NCI-H146 (cell line): ENCODE measurements around the gene COG7.
A peak's percentile ranks its signal among the peaks of the same experiment; 100 is the strongest.
"Not testable (repeated sequence)": the region's sequence is repeated elsewhere in the genome, so short reads cannot be mapped to it uniquely, and the experiment has no call there.

Experiments
- DNase-seq: peaks from one replicate; lab custom pipeline; 2025; lab: John Stamatoyannopoulos, UW

COG7 gene

DNA sequence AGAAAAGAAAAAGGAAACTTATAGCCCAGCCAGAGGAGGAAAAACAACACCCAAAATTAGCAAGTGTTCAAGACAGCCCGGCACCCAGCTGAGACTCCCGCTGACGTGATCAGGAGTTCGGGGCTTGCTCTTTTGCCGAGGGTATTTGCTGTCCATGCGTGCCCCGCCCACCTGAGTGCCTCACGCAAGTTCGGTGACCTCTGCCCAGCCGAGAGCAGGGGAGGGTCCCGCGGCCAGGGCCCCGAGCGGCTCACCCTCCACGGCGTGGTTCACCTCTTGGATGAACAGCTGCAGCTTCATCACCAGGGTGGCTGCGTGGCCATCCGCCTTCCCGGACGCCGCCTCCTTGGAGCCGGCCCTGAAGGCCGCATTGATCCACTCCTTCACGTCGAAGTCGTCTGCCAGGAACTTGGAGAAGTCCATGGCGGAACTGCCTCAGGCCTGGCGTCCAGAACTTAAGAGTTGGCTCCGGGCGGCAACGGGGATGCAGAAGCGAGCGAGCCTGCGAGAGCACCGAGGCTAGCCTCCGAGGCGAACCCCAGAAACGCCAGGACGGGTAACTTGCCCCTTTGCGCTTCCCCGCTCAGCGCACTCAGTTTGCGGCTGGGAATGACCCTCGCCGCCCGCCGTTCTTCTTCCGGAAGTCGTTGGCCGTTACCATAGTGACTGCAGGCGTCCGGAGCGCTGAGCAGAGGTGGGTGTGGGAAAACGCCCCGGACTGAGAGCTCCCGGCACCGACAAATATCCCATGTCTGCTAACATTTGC is at the start of gene COG7:
TSS of gene COG7 (minus strand) at position 618 of the 766 bp plus-strand sequence. CDS start at position 423, 195 bp downstream.
- peak; percentile 80 for DNase-seq

DNA sequence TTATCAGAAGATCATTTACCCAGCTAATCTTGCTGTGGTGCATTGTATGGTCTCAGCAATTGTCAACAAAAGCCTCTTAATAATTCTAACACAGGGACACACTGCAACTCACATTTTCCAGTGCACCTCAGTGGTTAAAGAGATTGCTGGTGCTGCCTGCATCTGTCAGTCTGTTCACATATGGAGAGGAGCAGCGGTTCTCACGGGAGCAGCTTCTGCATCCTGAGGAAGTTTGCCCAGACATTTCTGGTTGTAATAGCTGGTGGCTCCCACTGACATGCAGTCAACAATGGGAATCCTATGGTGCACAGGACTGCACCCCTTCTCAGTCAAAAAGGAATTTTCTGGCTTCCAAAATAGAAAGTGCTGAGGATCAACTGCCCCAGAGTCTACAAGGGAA is 49.5 kb upstream of the COG7 start:
- DNase-seq = no peak

DNA sequence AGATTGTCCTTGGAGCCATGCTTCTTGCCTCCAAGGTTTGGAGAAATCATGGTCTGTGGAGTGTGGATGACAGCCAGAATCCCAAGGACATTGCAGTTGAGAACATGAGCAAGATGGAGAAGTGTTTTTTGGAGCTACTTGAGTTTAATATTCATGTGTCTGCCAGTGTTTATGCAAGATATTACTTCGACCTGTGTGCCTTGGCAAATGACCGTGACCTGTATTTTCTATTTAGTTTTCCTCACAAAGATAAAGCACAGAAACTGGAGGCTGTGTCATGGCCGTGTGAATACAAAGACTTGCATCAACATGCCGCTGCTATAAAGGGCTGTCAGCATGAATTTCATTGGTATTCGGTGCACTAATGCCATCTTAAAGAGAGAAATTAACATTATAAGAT is 48.3 kb upstream of the COG7 start:
- DNase-seq = no peak

DNA sequence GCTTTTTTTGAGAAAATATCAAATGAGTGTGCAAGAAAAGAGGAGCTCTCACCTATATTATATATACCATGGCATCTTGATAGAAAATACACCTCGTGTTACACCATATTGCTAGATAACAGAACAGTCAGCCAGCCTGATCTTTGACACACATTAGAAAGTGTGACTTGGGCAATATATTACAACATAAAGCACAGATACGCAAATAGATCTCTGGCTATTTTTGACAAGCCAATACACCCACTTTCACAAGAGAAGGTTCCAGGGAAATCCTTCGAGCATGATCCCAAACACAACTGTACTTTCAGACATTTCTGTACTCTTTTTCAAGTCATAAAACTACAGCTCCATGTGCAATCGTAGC is 47.9 kb upstream of the COG7 start:
- DNase-seq = no peak

DNA sequence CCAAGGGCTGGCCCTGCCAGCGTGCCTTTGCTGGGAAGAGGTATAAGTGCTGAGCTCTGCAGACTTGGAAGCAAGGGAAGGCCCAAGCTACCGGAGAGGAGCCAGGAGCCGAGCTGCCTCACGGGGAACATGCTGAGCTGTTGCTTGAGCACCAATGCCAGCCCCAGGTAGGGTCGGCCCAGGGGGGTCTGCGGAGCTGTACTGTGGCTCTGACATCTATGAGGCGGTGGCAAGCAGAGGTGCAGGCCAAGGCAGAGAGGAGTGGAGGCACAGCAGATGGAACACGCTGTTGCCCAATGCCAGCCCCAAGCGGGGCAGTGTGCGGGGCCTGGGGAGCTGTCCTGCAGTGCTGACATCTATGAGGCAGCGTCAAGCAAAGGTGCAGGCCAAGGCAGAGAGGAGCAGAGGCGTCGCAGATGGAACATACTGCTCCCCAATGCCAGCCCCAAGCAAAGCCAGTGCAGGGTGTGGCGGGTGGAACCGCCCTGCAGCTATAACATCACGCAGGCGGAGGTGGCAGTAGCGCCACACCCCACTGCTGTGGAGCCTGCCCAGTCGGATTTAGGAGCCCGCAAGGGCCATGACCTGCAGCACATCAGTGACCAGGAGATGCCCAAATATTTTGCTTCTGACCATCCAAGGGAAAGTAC is 47.3 kb upstream of the COG7 start:
- no peak for DNase-seq

DNA sequence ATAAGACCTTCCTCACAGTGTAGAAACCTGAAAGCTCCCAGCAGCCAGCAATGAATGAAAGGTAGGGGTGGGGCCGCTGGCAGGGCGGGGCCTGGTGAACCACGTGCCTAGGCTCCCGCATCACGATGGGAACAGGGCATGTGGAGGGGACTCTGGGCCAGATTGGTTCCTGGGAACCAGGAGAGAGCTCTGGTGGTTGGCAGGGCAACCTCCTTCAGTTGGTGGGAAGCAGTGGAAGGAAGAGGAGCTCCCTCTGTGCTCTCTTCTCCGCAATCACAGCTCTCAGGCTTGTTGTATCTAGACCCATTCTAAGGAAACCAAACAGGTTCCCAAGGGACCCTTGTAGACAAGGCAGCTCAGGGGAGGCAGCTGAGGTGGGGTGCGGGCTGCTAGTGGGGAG is 46.8 kb upstream of the COG7 start:
- DNase-seq = no peak

DNA sequence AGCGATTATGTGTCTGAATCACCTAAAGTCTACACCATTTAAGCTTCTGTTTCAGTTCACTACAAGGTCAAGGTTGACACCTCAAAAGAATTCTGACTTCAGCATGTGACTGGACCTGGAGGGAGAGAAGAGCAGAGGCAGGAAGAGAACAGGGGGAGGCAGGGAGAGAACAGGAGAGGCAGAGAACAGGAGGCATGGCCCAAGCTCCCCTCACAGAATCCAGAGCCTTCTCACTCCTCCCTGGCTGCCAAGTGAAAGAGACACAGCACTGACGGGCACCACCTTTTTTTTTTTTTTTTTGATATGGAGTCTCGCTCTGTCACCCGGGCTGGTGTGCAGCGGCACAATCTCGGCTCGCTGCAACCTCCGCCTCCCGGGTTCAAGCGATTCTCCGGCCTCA is 45.9 kb upstream of the COG7 start:
- DNase-seq = no peak

DNA sequence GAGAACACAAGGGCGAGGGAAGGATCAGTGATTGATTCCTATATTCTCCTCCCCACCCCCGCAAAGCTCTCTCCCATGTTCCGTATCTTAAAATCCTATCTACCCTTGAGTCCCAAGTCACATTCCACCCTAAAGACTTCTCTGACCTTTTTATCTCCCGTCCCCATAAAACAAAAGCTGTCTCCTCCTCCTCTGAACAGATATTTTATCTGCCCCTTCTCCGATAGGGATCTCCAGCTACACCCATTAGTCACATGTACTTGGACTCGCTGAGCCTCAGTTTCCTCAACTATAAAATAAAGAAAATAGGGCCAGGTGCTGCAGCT is 44.5 kb upstream of the COG7 start:
- no peak for DNase-seq

DNA sequence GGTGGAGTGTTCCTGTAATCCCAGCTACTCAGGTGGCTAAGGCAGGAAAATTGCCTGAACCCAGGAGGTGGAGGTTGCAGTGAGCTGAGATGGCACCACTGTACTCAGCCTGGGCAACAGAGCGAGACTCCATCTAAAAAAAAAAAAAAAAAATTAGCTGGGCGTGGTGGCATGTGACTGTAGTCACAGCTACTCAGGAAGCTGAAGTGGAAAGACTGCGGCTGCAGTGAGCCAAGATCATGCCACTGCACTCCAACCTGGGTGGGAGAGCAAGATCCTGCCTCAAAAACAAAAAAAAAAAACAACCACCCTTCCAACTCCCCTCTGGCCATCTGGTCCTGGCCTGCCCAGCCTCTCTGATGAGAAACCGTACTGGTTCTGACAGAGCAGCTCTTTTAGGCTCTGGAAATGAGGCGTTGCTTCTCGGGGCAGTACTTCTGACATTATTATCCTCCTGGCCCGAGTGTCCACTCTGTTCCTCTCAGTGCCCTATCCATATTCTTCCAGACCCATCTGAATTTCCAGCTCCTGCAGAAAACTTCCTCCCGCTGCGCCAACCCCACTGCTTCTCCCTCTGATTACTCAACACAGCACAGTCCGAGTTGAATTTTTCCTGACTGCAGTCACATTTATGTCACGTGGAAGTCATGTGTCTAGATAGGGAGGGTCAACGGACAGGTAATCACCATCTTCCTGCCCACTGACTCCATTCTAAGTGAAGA is 44.0 kb upstream of the COG7 start:
- DNase-seq = no peak

DNA sequence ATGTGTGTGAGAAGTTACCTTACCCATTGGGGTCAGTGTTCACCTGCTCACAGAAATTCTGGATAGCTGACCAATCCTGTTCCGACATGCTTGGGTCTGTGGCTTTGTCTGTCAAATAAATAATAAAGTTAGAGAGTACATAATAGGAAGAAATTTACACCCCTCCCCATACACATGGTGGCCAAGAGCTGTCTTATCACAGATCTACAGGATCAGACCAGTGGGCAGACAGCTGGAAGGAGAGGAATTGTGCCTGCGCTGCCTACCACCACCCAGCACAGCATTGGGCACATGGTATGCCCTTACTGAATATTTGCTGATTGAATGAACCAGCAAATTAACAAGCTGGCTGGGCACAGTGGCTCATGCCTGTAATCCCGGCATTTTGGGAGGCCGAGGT is 42.7 kb upstream of the COG7 start:
- DNase-seq = no peak

DNA sequence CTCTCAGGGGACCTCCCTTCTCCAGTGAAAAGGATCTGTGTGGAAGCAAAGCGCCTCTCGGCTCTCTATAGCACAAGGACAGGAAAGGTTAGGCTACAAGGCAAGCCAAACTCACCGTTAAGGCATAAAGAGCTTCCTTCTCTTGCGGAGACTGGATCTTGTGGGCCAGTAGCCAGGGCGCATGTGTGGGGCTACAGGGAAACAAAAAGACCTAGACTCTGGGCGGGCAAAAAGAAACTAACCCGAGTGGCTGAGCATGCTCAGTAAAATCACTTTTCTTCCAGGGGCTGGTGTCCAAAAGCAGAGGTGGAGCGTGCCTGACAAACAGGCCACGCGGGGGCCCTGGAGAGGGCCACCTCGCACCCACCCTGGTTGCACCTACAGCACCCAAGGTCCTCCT is 41.2 kb upstream of the COG7 start:
- no peak for DNase-seq

DNA sequence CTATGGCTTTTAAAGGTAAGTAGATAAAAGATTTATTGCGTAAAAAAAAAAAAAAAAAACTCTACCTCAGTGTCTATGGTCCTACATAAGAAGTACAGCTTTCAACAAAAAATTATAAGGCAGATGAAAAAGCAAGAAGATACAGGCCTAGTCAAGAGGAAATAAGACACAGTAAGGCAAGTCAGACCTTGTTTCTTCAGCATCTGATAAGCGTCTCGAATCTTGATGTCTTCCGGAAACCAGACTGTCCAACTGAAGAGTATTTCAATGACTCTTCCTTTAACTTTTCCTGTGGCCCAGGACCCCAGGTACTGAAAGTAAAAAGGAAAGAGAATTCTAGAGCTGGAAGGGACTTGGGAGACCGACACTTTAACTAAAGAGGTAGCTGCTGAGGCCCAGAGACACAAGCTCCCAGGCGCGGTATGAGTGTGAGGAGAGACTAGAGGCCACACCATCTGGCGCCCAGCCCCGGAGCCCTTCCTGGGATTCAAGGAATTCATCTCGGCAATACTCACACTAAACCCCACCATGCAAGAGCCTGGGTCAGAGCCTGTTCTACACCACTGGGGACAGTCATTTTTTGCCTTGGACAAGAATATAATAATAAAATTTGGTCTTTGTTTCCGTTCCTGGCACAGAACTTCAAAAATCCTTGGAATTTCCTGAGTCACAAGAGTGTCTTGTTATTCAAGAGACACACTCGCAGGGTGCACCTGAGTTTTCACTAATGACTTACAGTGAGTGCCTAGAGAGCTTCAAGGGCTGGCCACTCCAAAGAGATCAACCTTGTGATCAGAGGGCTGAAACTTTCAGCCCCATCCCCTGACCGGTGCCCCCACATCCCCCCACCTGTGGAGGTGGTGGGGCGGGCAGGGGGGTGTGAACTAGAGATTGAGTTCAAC is 38.8 kb upstream of the COG7 start:
- no peak for DNase-seq

DNA sequence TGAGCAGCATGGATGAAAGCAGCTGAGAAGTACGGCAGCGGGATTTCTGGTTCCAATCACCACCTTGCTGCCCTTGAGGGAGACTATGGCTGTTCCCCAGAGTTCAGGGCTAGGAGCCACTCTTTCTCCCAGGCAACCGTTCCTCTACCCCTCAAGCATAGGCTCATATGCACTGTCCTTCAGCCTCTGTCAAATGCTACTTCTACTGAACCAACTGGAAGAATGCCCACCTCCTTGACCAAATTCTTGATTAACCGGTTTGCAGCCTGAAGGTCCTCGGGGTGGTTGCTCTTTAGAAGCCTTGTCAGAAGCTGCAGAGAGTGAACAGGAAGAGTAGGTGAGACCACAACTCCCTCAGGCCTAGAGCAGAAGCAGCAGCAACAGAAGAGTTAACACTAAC is 33.5 kb upstream of the COG7 start:
- no peak for DNase-seq

DNA sequence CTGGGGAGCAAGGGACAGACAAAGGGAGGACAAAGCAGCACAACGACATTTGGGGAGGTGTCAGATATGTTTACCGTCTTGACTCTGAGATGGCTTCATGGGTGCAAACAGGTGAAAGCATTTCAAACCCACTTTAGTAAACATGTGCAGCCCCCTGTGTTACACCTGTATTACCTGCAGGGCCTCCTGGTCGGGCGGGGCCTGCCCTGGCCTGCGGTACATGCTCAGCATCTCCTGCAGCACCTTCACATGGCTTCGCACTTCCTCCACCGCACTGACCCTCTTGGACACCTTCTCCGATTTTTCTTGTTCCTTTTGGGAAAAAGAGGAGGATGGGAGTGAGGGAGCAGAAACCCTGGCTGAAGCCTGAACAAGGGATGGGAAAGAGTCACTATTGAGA is 32.9 kb upstream of the COG7 start:
- DNase-seq = no peak

DNA sequence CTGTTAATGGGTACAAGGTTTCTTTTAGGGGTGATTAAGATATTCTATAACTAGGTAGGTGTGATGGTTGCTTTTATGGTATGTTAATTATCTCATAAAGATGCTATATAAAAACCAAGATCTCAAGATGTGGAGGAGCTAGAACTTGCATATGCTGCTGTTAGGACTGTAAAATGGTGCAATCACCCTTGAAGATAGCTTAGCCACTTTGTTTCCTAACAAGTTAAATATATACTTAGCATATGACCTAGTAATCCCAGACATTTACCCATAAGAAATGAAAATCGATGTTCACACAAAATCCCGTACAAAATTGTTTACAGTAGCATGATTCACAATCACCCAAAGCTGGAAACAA is 32.2 kb upstream of the COG7 start:
- no peak for DNase-seq

DNA sequence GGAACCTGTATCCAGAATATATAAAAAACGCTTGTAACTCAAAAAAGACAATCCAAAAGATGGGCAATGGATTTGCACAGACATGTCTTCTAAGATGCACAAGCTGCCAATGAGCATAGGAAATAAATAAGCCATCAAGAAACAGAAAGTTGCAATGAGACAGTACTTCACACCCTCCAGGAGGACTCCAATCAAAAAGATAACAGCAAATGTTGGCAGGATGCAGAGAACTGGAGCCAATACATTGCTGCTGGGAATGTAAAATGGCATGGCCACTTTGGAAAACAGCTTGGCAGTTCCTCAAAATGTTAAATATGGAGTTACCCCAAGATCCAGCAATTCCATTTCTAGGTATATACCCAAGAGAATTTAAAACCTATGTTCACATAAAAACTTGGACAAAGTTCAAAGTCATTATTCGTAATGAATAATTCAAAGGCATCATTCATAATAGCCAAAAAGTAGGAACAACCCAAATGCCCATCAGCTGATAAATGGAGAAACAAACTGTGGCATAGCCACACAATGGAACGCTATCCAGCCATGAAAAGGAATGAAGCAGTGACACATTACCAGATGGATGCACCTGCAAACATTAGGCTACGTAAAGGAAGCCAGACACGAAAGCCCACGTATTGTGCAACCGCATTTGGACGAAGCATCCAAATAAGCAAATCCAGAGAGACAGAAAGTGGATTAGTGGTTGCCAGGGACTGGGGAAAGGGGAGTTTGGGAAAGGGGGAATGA is 31.7 kb upstream of the COG7 start:
- DNase-seq = no peak

DNA sequence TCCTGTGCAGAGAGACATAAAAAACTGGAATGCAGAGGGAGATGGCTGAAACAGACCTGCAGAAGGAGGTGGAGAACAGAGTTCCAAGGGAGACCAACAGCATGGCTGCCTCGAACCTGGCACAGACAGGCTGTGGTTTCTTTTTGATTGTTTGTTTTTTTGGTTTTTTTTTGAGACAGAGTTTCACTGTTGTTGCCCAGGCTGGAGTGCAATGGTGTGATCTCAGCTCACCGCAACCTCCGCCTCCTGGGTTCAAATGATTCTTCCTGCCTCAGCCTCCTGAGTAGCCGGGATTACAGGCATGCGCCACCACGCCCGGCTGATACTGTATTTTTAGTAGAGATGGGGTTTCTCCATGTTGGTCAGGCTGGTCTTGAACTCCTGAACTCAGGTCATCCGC is 30.5 kb upstream of the COG7 start:
- not testable (repeated sequence) for DNase-seq

DNA sequence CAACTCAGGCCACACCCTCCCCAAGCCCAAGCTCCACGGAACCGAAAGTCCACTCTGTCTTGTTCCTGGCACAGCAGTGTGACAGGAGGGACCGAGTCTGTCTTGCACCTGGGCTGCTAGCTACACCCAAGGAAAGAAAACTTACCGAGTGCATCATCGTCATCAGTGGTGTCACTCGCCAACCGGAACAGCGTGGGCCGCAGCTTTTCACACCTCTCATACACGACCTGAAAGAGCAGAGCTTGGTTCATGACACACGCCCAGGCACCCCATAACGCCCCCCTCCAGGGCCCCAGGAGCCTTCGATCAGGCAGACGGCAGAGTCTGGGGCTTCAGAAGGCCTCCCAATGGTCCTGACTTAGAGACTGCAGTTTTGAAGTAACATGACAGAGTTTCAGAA is 29.8 kb upstream of the COG7 start:
- no peak for DNase-seq

DNA sequence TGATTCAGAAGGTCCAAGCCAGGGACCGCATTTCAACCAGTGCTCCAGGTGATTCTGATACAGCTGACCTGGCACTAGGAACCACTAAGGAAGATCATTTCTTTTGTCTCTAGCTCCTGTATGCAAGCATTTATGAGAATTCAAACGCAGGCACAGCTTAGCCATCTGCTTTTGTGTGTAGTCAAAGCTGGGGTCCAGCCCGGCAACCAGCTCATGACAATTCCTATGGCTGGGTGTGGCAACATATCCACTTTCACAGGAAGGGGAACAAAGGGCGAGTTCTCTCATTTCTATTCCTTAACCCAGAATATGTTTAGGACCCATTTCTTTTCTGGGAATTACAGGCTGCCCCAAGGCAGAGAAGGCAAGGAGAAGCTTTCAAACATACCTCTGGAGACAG is 27.3 kb upstream of the COG7 start:
- DNase-seq = no peak

DNA sequence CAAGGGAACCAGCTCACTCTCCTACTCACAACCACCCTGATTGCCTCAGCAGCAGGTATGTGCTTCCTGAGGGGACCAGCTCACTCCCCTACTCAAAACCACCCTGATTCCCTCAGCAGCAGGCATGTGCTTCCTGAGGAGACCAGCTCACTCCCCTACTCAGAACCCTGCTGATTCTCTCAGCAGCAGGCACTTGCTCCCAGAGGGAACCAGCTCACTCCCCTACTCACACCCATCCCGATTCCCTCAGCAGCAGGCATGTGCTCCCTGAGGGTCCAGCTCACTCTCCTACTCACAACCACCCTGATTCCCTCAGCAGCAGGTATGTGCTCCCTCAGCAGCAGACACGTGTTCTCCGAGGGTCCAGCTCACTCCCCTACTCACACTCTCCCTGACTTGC is 26.1 kb upstream of the COG7 start:
- DNase-seq = no peak

DNA sequence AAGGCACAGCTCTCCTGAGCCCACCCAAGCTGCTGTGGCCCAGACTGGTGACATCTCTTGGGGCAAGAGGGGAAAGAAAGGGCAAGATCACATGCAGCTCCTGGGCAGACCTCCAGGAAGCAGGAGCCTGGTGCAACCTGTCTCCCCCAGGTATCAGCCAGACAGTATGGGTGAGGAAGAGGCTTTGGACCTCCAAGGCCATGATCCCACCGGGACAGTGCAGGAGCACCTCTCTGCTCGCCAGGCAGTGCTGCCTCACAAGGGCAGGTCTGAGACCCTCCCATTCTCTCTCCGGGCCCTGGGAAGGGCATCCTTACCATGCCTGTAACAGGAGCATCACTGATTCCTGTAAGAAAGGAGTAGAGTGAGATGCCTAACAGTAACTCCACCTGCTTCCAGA is 25.6 kb upstream of the COG7 start:
- DNase-seq = no peak

DNA sequence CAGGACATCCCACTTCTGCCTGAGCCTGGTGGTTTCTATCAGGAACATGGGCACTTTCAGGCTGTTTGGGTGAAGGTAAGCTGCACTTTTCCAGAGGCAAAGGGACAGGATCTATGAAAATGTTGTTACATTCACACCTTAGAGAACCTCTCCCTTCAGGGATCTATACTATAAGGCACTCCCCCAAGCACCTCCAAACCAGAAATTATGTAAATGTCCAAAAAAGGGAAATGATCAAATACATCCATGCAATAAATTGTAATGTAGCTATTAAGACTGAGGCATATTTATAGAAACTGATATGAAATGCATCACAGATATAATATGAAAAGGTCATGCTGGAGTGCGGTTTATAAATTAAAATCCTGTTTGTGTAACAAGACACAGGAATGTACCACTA is 23.3 kb upstream of the COG7 start:
- no peak for DNase-seq
